ENCODE results near the gene PDSS2.

PDSS2 gene

GRCh38 chr6:107459283-107460082, at the start of gene PDSS2:
Gene PDSS2 (minus strand): TSS chr6:107459564. CDS start chr6:107459285, 279 bp downstream.
- ChIA-PET POLR2A (interaction anchor here (0.6 to 0.7 kb wide), 2 partner anchors 92 to 344 kb away, joined by 3 to 4 read pairs; partner anchors contain the start of gene BEND3), CTCF (interaction anchor here (0.6 to 3.2 kb wide), 16 partner anchors 10 to 346 kb away, joined by 3 to 15 read pairs (median 3); partner anchors contain the start of gene SOBP)
- peak; percentile 97 for DNase-seq (ENCODE audit: extremely low spot score)
- TF ChIP-seq CTCF (IDR thresholded peaks at IDR 0.05; ENCODE audit: control extremely low read depth, extremely low read depth, low read depth, missing control alignments) = peak; percentile 58

GRCh38 chr6:107506145-107506544, 46.8 kb upstream of the PDSS2 start:
- POLR2A ChIA-PET = no interaction called here
- CTCF ChIA-PET = no interaction called here
- TF ChIP-seq CTCF (IDR thresholded peaks at IDR 0.05; ENCODE audit: control extremely low read depth, extremely low read depth, low read depth, missing control alignments) = no peak
- no peak for DNase-seq (ENCODE audit: extremely low spot score)

GRCh38 chr6:107504270-107505026, 45.1 kb upstream of the PDSS2 start:
- ChIA-PET POLR2A (no interaction called here), CTCF (interaction anchor here (1.0 to 1.1 kb wide), 2 partner anchors 11 to 19 kb away, joined by 3 to 4 read pairs; no protein-coding TSS in a partner anchor)
- no peak for TF ChIP-seq CTCF (IDR thresholded peaks at IDR 0.05; ENCODE audit: control extremely low read depth, extremely low read depth, low read depth, missing control alignments)
- DNase-seq (ENCODE audit: extremely low spot score) = no peak

- no peak for TF ChIP-seq CTCF (IDR thresholded peaks at IDR 0.05; ENCODE audit: control extremely low read depth, extremely low read depth, low read depth, missing control alignments)
- ChIA-PET CTCF (no interaction called here), POLR2A (no interaction called here)
- DNase-seq (ENCODE audit: extremely low spot score) = no peak
These were observed 37.7 kb upstream of the PDSS2 start for GRCh38 chr6:107496892-107497684.

GRCh38 chr6:107495971-107496370, 36.6 kb upstream of the PDSS2 start:
- CTCF ChIA-PET = no interaction called here
- DNase-seq (ENCODE audit: extremely low spot score) = no peak
- TF ChIP-seq CTCF (IDR thresholded peaks at IDR 0.05; ENCODE audit: control extremely low read depth, extremely low read depth, low read depth, missing control alignments) = no peak
- POLR2A ChIA-PET = no interaction called here

- no peak for TF ChIP-seq CTCF (IDR thresholded peaks at IDR 0.05; ENCODE audit: control extremely low read depth, extremely low read depth, low read depth, missing control alignments)
These were observed 35.9 kb upstream of the PDSS2 start for GRCh38 chr6:107495196-107495643.

More at GRCh38 chr6:107495196-107495643, 35.9 kb upstream of the PDSS2 start:
- CTCF ChIA-PET = no interaction called here
- no peak for DNase-seq (ENCODE audit: extremely low spot score)
- POLR2A ChIA-PET = no interaction called here

All from GM10248 (cell line).